Measurements from ENCODE around the gene MYO6. TPM values are rescaled to one million over a fixed set of nuclear protein-coding genes. Genes with fewer than 3 reads are reported as not detected.

MYO6 gene
- polyA plus RNA-seq, 1 donor (not counting 4 experiments of a cell fraction or from before 2014, with no cell fraction given), result 24.5 TPM

DNA sequence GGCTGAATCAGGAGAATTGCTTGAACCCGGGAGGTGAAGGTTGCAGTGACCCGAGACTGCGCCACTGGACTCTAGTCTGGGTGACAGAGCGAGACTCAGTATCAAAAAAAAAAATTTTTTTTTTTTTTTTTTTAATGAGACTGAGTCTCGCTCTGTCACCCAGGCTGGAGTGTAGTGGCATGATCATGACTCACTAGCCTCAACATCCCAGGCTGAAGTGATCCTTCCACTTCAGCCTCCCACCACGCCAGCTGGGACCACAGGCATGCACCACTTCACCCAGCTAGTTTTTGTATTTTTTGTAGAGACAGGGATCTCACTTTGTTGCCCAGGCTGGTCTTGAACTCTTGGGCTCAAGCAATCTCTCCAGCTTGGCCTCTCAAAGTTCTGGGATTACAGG, 53.3 kb downstream of the MYO6 start:
- H4K20me1 ChIP-seq (ENCODE audit: control insufficient read depth, extremely low read depth, insufficient read depth, low read length), result no peaks in the 10 kb centered on the region
- FAIRE-seq, result no peak
- DNase-seq (ENCODE audit: low read depth, low spot score), result no peak
- H3K27me3 ChIP-seq (ENCODE audit: control insufficient read depth, extremely low read depth, insufficient read depth, low read length), result no peaks in the 10 kb centered on the region
- H3K9ac ChIP-seq (ENCODE audit: control insufficient read depth, extremely low read depth, insufficient read depth, low read length), result no peak overlapping the region
- no peaks in the 10 kb centered on the region for H3K9me3 ChIP-seq (ENCODE audit: control insufficient read depth, low read depth, low read length)
- H3K9me1 ChIP-seq (ENCODE audit: control insufficient read depth, extremely low read depth, insufficient read depth, low read length), result no peaks in the 10 kb centered on the region
- H2AFZ ChIP-seq (ENCODE audit: control insufficient read depth, low read length), result no peak overlapping the region
- H3K79me2 ChIP-seq (ENCODE audit: control insufficient read depth, insufficient read depth, low read length), result peaks cover 6% of the 10 kb centered on the region
- dilution Hi-C loops (cut with MboI; ENCODE audit: extremely low pct_ligation_motif_present, low sequenced_read_pairs), result no loop called here
- no peaks in the 10 kb centered on the region for H3K4me1 ChIP-seq (ENCODE audit: control insufficient read depth, extremely low read depth, insufficient read depth, low read length)
- H3K36me3 ChIP-seq (ENCODE audit: control insufficient read depth in 2 of 2, extremely low read depth in 1 of 2, insufficient read depth in 2 of 2, low read length in 2 of 2), result no peaks in the 10 kb centered on the region
- H3K27ac ChIP-seq (ENCODE audit: control insufficient read depth, insufficient read depth, low read length), result no peak overlapping the region
- TF ChIP-seq, protein P1, sequence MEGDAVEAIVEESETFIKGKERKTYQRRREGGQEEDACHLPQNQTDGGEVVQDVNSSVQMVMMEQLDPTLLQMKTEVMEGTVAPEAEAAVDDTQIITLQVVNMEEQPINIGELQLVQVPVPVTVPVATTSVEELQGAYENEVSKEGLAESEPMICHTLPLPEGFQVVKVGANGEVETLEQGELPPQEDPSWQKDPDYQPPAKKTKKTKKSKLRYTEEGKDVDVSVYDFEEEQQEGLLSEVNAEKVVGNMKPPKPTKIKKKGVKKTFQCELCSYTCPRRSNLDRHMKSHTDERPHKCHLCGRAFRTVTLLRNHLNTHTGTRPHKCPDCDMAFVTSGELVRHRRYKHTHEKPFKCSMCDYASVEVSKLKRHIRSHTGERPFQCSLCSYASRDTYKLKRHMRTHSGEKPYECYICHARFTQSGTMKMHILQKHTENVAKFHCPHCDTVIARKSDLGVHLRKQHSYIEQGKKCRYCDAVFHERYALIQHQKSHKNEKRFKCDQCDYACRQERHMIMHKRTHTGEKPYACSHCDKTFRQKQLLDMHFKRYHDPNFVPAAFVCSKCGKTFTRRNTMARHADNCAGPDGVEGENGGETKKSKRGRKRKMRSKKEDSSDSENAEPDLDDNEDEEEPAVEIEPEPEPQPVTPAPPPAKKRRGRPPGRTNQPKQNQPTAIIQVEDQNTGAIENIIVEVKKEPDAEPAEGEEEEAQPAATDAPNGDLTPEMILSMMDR (optimal IDR thresholded peaks at IDR 0.05 in 1 of 3, IDR thresholded peaks at IDR 0.05 in 1 of 3, conservative IDR thresholded peaks at IDR 0.05 in 1 of 3; ENCODE audit: extremely low read depth in 1 of 3, insufficient read depth in 2 of 3, low read length in 3 of 3), result no peak
- TF ChIP-seq EZH2 (IDR thresholded peaks at IDR 0.05; ENCODE audit: low read length), result no peak
- H3K4me3 ChIP-seq (ENCODE audit: control insufficient read depth in 2 of 3, extremely low read depth in 1 of 3, insufficient read depth in 2 of 3, low read depth in 1 of 3, low read length in 3 of 3), result no peak overlapping the region
- no peak overlapping the region for H3K4me2 ChIP-seq (ENCODE audit: control insufficient read depth, extremely low read depth, insufficient read depth, low read depth, low read length)

DNA sequence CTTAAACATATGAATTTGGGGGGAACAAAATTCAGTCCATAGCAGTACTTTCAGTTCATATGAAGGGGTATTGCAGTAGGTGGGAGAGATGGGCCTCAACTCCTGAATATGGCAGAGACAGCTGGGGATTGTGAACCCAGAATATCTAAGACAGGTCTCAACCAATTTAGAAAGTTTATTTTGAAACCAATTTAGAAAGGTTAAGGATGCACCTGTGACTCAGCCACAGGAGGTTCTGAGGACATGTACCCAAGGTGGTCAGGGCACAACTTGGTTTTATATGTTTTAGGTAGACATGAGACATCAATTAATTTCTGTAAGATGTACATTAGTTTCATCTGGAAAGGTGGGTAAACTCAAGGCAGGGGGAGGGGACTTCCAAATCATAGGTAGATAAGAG, 59.5 kb downstream of the MYO6 start:
- TF ChIP-seq EZH2 (IDR thresholded peaks at IDR 0.05; ENCODE audit: low read length), result no peak
- TF ChIP-seq, protein P1 (optimal IDR thresholded peaks at IDR 0.05 in 1 of 3, IDR thresholded peaks at IDR 0.05 in 1 of 3, conservative IDR thresholded peaks at IDR 0.05 in 1 of 3; ENCODE audit: extremely low read depth in 1 of 3, insufficient read depth in 2 of 3, low read length in 3 of 3), result no peak
- dilution Hi-C loops (cut with MboI; ENCODE audit: extremely low pct_ligation_motif_present, low sequenced_read_pairs), result no loop called here
- no peak overlapping the region for H3K4me2 ChIP-seq (ENCODE audit: control insufficient read depth, extremely low read depth, insufficient read depth, low read depth, low read length)
- no peak overlapping the region for H3K4me3 ChIP-seq (ENCODE audit: control insufficient read depth in 2 of 3, extremely low read depth in 1 of 3, insufficient read depth in 2 of 3, low read depth in 1 of 3, low read length in 3 of 3)
- DNase-seq (ENCODE audit: low read depth, low spot score), result no peak
- H3K79me2 ChIP-seq (ENCODE audit: control insufficient read depth, insufficient read depth, low read length), result no peaks in the 10 kb centered on the region
- H3K27me3 ChIP-seq (ENCODE audit: control insufficient read depth, extremely low read depth, insufficient read depth, low read length), result no peaks in the 10 kb centered on the region
- H3K9ac ChIP-seq (ENCODE audit: control insufficient read depth, extremely low read depth, insufficient read depth, low read length), result no peak overlapping the region
- H3K4me1 ChIP-seq (ENCODE audit: control insufficient read depth, extremely low read depth, insufficient read depth, low read length), result no peaks in the 10 kb centered on the region
- H3K27ac ChIP-seq (ENCODE audit: control insufficient read depth, insufficient read depth, low read length), result no peak overlapping the region
- H3K36me3 ChIP-seq (ENCODE audit: control insufficient read depth in 2 of 2, extremely low read depth in 1 of 2, insufficient read depth in 2 of 2, low read length in 2 of 2), result no peaks in the 10 kb centered on the region
- H3K9me3 ChIP-seq (ENCODE audit: control insufficient read depth, low read depth, low read length), result no peaks in the 10 kb centered on the region
- no peak overlapping the region for H2AFZ ChIP-seq (ENCODE audit: control insufficient read depth, low read length)
- H3K9me1 ChIP-seq (ENCODE audit: control insufficient read depth, extremely low read depth, insufficient read depth, low read length), result no peaks in the 10 kb centered on the region
- no peaks in the 10 kb centered on the region for H4K20me1 ChIP-seq (ENCODE audit: control insufficient read depth, extremely low read depth, insufficient read depth, low read length)
- no peak for FAIRE-seq
